ENCODE results near the gene PGS1.
"Not testable (repeated sequence)": the region's sequence is repeated elsewhere in the genome, so short reads cannot be mapped to it uniquely, and the experiment has no call there.

Gene PGS1, protein sequence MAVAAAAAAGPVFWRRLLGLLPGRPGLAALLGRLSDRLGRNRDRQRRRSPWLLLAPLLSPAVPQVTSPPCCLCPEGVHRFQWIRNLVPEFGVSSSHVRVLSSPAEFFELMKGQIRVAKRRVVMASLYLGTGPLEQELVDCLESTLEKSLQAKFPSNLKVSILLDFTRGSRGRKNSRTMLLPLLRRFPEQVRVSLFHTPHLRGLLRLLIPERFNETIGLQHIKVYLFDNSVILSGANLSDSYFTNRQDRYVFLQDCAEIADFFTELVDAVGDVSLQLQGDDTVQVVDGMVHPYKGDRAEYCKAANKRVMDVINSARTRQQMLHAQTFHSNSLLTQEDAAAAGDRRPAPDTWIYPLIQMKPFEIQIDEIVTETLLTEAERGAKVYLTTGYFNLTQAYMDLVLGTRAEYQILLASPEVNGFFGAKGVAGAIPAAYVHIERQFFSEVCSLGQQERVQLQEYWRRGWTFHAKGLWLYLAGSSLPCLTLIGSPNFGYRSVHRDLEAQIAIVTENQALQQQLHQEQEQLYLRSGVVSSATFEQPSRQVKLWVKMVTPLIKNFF

GRCh38 chr17:78378225-78379130 is at the start of gene PGS1:
Gene PGS1, plus strand, starts transcription at chr17:78378649. Its CDS starts 17 bp downstream, at chr17:78378666.
- no peaks in the 10 kb centered on the region for H3K36me3 ChIP-seq (ENCODE audit: control insufficient read depth, insufficient read depth, low read length)
- peak within 1 kb of the TSS; percentile 83 for H3K9ac ChIP-seq (ENCODE audit: low read length)
- H3K4me1 ChIP-seq (ENCODE audit: control insufficient read depth, insufficient read depth, low read length), result peaks cover 21% of the 10 kb centered on the region
- H3K4me3 ChIP-seq (ENCODE audit: low read length), result peak within 1 kb of the TSS; percentile 95
- no peaks in the 10 kb centered on the region for H3K27me3 ChIP-seq (ENCODE audit: control insufficient read depth, insufficient read depth, low read length)
- no peaks in the 10 kb centered on the region for H3K9me3 ChIP-seq (ENCODE audit: control insufficient read depth, low read length)

DNA sequence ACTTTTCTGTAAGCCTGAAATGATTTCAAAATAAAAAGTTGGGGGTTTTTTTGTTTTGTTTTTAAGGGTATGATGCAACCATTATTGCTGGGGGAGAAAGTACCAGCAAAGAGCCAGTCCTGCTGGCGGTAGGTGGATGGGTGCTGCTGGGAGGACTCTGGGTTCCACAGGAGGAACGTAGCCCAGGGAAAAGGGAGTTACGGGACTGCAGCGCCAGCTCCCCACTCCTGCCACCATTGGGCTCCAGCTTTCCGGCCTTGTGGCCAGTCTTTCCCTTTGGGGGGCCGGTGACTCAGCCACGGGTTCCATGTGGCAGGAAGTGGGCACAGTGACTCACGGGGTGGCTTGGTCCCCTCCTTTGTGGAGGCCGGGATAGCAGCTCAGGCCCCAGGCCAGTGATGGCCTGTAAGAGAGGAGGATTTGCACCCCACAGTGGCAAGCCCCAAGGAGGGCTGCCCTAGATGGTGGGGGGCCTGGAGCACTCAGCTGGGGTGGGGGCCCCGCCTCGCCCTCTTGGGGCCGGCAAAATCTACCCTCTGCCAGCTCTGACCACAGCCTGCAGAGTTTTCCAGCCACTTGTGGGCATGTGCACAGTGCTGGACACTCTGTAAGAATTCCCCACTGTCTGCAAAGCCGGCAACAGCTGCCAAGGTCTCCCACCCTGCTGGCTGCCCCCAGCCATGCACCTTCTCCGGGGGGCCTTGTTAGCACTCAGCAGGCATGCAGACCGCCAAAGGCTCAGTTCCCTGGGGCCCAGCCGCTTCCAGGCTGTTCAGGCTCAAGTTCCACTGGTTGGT is 49.0 kb upstream of the PGS1 start:
- Histone ChIP-seq H3K36me3 (ENCODE audit: control insufficient read depth, insufficient read depth, low read length) (no peaks in the 10 kb centered on the region), H3K9me3 (ENCODE audit: control insufficient read depth, low read length) (no peaks in the 10 kb centered on the region), H3K4me3 (ENCODE audit: low read length) (no peak overlapping the region), H3K4me1 (ENCODE audit: control insufficient read depth, insufficient read depth, low read length) (peaks cover 22% of the 10 kb centered on the region), H3K27me3 (ENCODE audit: control insufficient read depth, insufficient read depth, low read length) (no peaks in the 10 kb centered on the region), H3K9ac (ENCODE audit: low read length) (no peak overlapping the region)

DNA sequence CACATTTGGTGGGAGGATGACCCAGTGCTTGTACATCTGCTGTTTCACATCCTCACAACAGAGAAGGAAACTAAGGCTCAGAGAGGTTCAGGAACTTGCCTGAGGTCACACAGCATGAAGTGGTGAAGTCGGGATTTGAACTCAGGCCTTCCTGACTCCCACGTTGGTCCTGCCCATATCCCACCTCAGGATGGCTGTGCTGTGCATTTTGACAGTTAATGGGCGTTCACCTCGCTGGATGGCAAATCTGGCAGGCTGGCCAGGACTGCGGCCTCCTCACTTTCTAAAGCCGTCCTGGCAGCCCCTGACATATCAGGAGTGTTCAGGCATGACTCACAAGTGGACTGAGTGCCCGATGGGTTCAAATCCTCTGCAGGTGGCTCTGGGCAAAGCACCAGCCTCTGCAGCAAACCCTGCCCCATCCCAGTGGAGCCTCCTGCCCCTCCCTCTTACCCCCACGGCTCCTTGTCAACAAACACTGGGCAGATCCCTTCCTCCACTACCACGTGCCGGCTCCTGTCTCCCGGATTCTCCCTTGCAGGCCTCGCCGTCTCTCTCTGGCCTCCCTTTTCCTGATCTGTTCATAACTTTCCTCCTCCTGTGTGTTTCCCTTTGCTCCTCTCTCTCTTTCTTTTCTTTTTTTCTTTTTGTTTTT is 47.8 kb upstream of the PGS1 start:
- no peak overlapping the region for H3K9ac ChIP-seq (ENCODE audit: low read length)
- H3K36me3 ChIP-seq (ENCODE audit: control insufficient read depth, insufficient read depth, low read length), result no peaks in the 10 kb centered on the region
- no peaks in the 10 kb centered on the region for H3K9me3 ChIP-seq (ENCODE audit: control insufficient read depth, low read length)
- H3K4me1 ChIP-seq (ENCODE audit: control insufficient read depth, insufficient read depth, low read length), result peaks cover 22% of the 10 kb centered on the region
- H3K4me3 ChIP-seq (ENCODE audit: low read length), result no peak overlapping the region
- H3K27me3 ChIP-seq (ENCODE audit: control insufficient read depth, insufficient read depth, low read length), result no peaks in the 10 kb centered on the region

- H3K4me3 ChIP-seq (ENCODE audit: low read length); H3K27me3 ChIP-seq (ENCODE audit: control insufficient read depth, insufficient read depth, low read length); H3K36me3 ChIP-seq (ENCODE audit: control insufficient read depth, insufficient read depth, low read length); H3K9me3 ChIP-seq (ENCODE audit: control insufficient read depth, low read length); H3K9ac ChIP-seq (ENCODE audit: low read length): not testable (repeated sequence)
- peaks cover 22% of the 10 kb centered on the region for H3K4me1 ChIP-seq (ENCODE audit: control insufficient read depth, insufficient read depth, low read length)
Measured at GRCh38 chr17:78331355-78331754, 47.1 kb upstream of the PGS1 start.

GRCh38 chr17:78332991-78333390 is 45.5 kb upstream of the PGS1 start:
- H3K27me3 ChIP-seq (ENCODE audit: control insufficient read depth, insufficient read depth, low read length), result no peaks in the 10 kb centered on the region
- H3K4me1 ChIP-seq (ENCODE audit: control insufficient read depth, insufficient read depth, low read length), result peaks cover 26% of the 10 kb centered on the region
- no peak overlapping the region for H3K9ac ChIP-seq (ENCODE audit: low read length)
- H3K4me3 ChIP-seq (ENCODE audit: low read length), result no peak overlapping the region
- H3K36me3 ChIP-seq (ENCODE audit: control insufficient read depth, insufficient read depth, low read length), result no peaks in the 10 kb centered on the region
- H3K9me3 ChIP-seq (ENCODE audit: control insufficient read depth, low read length), result no peaks in the 10 kb centered on the region

GRCh38 chr17:78335209-78335608 is 43.2 kb upstream of the PGS1 start:
- peak overlapping the region; percentile 59 for H3K9ac ChIP-seq (ENCODE audit: low read length)
- no peak overlapping the region for H3K4me3 ChIP-seq (ENCODE audit: low read length)
- H3K27me3 ChIP-seq (ENCODE audit: control insufficient read depth, insufficient read depth, low read length), result no peaks in the 10 kb centered on the region
- no peaks in the 10 kb centered on the region for H3K9me3 ChIP-seq (ENCODE audit: control insufficient read depth, low read length)
- H3K4me1 ChIP-seq (ENCODE audit: control insufficient read depth, insufficient read depth, low read length), result peaks cover 46% of the 10 kb centered on the region
- no peaks in the 10 kb centered on the region for H3K36me3 ChIP-seq (ENCODE audit: control insufficient read depth, insufficient read depth, low read length)

DNA sequence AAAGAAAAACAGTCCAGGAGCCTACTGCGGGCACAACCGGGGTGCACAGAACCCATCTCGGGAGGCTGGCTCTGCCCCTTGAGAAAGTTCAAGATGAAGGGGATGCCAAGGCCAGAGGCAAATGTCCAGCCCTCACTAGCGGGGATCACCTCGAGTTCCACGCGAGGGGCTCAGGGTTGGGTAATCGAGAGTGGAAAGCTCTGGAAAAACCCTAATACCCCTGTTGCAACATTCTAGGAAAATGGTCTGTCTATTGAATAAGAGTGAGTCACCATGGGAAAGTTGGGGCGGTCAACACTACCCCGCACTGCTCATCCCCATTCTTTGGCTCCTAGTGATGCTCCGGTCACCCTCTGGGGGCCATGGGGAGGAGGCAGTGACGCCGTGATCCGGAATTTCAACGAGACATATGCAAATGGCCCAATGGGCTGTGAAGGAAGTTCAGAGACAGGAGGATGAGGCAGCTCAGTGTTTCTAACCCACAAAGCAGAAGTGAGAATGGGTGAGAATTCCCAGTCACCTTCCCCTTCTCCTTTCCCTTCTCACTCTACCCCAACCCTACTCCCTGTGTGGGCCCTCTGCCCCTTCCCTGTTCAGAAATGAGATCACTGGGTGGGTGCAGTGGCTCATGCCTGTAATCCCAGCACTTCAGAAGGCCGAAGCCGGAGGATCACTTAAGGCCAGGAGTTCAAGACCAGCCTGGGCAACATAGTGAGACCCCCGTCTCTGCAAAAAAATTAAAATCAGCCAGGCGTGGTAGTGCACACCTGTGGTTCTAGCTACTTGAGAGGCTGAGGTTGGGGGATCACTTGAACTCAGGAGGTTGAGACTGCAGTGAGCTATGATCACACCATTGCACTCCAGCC is 41.0 kb upstream of the PGS1 start:
- Histone ChIP-seq H3K9ac (ENCODE audit: low read length) (no peak overlapping the region), H3K4me3 (ENCODE audit: low read length) (no peak overlapping the region), H3K9me3 (ENCODE audit: control insufficient read depth, low read length) (no peaks in the 10 kb centered on the region), H3K4me1 (ENCODE audit: control insufficient read depth, insufficient read depth, low read length) (peaks cover 48% of the 10 kb centered on the region), H3K36me3 (ENCODE audit: control insufficient read depth, insufficient read depth, low read length) (no peaks in the 10 kb centered on the region), H3K27me3 (ENCODE audit: control insufficient read depth, insufficient read depth, low read length) (no peaks in the 10 kb centered on the region)

- Histone ChIP-seq H3K9ac (ENCODE audit: low read length) (peak overlapping the region; percentile 14), H3K4me3 (ENCODE audit: low read length) (no peak overlapping the region), H3K36me3 (ENCODE audit: control insufficient read depth, insufficient read depth, low read length) (no peaks in the 10 kb centered on the region), H3K9me3 (ENCODE audit: control insufficient read depth, low read length) (no peaks in the 10 kb centered on the region), H3K4me1 (ENCODE audit: control insufficient read depth, insufficient read depth, low read length) (peaks cover 60% of the 10 kb centered on the region), H3K27me3 (ENCODE audit: control insufficient read depth, insufficient read depth, low read length) (no peaks in the 10 kb centered on the region)
Measured at GRCh38 chr17:78338486-78339259, 39.8 kb upstream of the PGS1 start.

DNA sequence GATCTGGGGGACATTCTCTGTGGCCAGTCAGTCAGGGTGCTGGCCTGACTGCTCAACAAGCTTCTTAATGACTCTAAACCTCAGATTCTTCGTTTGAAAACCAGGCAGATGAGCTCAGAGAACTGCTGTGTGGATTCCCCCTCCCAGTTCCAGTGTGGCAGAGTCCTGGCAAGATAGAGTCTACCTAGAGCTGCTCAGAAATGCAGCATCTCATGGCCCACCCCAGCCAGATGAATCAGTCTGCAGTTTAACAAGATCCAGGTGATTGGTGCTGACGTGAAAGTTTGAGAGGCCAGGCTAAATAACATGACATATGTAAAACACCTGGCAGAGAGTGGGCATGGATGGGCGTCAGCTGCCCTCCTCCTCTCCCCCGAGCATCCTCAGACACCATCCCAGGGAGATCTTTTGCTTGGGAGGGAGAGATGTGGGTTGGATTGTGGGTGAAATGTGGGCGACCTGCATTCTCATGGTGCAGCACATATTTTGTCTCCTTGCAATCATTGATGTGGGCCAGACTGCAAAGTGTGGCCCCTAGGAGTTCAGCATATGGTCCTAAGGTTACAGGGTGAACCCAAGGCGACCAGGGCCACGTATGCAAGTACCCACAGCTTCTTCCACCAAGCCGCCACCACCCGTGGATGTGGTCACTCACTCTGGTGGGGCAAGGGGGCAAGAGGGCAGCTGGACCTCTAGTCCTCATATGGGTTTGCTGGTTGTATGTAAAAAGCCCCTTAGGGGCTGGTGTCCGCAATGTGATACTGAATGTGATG is 38.1 kb upstream of the PGS1 start:
- H3K27me3 ChIP-seq (ENCODE audit: control insufficient read depth, insufficient read depth, low read length), result no peaks in the 10 kb centered on the region
- H3K4me3 ChIP-seq (ENCODE audit: low read length), result no peak overlapping the region
- no peaks in the 10 kb centered on the region for H3K36me3 ChIP-seq (ENCODE audit: control insufficient read depth, insufficient read depth, low read length)
- peaks cover 59% of the 10 kb centered on the region for H3K4me1 ChIP-seq (ENCODE audit: control insufficient read depth, insufficient read depth, low read length)
- H3K9ac ChIP-seq (ENCODE audit: low read length), result peak overlapping the region; percentile 1
- H3K9me3 ChIP-seq (ENCODE audit: control insufficient read depth, low read length), result no peaks in the 10 kb centered on the region

Measured in mucosa of stomach (tissue), 1 donor.